HepG2 (cell line): ENCODE results near the gene ABCA2. TPM values are rescaled to one million over a fixed set of nuclear protein-coding genes. Genes with fewer than 3 reads are reported as not detected.

ENCODE experiments used
- ARHGAP35 ChIP-seq: sonication (generic); formaldehyde crosslinking; IDR thresholded peaks from 2 replicates; pipeline ENCODE4 v1.9.0; 2022; ENCODE audit warnings: mild to moderate bottlenecking, inconsistent platforms, moderate library complexity, missing genetic modification reagents, borderline replicate concordance
- BORCS8-MEF2B ChIP-seq: sonication (generic); formaldehyde crosslinking; IDR thresholded peaks from 2 replicates; pipeline ENCODE4 v1.8.0; 2022; ENCODE audit warnings: mild to moderate bottlenecking, missing genetic modification reagents
- CERS6 ChIP-seq: sonication (generic); formaldehyde crosslinking; IDR thresholded peaks from 2 replicates; pipeline ENCODE4 v1.5.0; 2020; ENCODE audit warnings: missing genetic modification reagents
- DPF2 ChIP-seq: sonication (generic); formaldehyde crosslinking; IDR thresholded peaks from 2 replicates; pipeline ENCODE4 v1.4.0; 2020; ENCODE audit warnings: mild to moderate bottlenecking, low read depth, missing genetic modification reagents, borderline replicate concordance
- DRAP1 ChIP-seq: IDR thresholded peaks from 2 replicates; pipeline ENCODE4 v1.6.1; 2016; ENCODE audit warnings: missing genetic modification reagents, missing compliant biosample characterization
- EEA1 ChIP-seq: sonication (generic); formaldehyde crosslinking; IDR thresholded peaks from 2 replicates; pipeline ENCODE4 v1.5.1; 2020; ENCODE audit warnings: mild to moderate bottlenecking, missing genetic modification reagents, borderline replicate concordance
- ERF ChIP-seq: IDR thresholded peaks from 2 replicates; pipeline ENCODE4 v1.6.1; 2018; ENCODE audit warnings: missing biosample characterization, missing genetic modification reagents
- HIVEP1 ChIP-seq: sonication (generic); formaldehyde crosslinking; IDR thresholded peaks from 2 replicates; pipeline ENCODE4 v1.4.0; 2020; ENCODE audit warnings: mild to moderate bottlenecking, missing genetic modification reagents
- HOXA5 ChIP-seq: sonication (generic); formaldehyde crosslinking; IDR thresholded peaks from 2 replicates; pipeline ENCODE4 v1.4.0; 2020; ENCODE audit warnings: missing genetic modification reagents
- IRX3 ChIP-seq: sonication (generic); formaldehyde crosslinking; IDR thresholded peaks from 2 replicates; pipeline ENCODE4 v1.8.1; 2023; ENCODE audit warnings: mild to moderate bottlenecking, low read depth, missing genetic modification reagents, borderline replicate concordance
- JUNB ChIP-seq: sonication (generic); formaldehyde crosslinking; IDR thresholded peaks from 2 replicates; pipeline ENCODE4 v1.8.0; 2022; ENCODE audit warnings: missing genetic modification reagents, mild to moderate bottlenecking, borderline replicate concordance
- KDM3A ChIP-seq: IDR thresholded peaks from 2 replicates; pipeline ENCODE4 v1.6.1; 2018; ENCODE audit warnings: low read depth, missing compliant biosample characterization
- MYPOP ChIP-seq: sonication (generic); formaldehyde crosslinking; IDR thresholded peaks from 2 replicates; pipeline ENCODE4 v1.8.1; 2023; ENCODE audit warnings: mild to moderate bottlenecking, moderate library complexity, missing genetic modification reagents
- RXRA ChIP-seq: sonication (generic); formaldehyde crosslinking; IDR thresholded peaks from 2 replicates; pipeline ENCODE4 v1.5.1; 2020; ENCODE audit warnings: missing genetic modification reagents
- SAFB2 ChIP-seq: sonication (generic); formaldehyde crosslinking; IDR thresholded peaks from 2 replicates; pipeline ENCODE4 v1.5.1; 2020; ENCODE audit warnings: missing genetic modification reagents, low read depth, mild to moderate bottlenecking, borderline replicate concordance
- SMYD3 ChIP-seq: sonication (generic); formaldehyde crosslinking; IDR thresholded peaks from 2 replicates; pipeline ENCODE4 v1.8.1; 2023; ENCODE audit warnings: mild to moderate bottlenecking, missing genetic modification reagents
- SOX5 ChIP-seq: IDR thresholded peaks from 2 replicates; pipeline ENCODE4 v1.6.1; 2016; ENCODE audit warnings: borderline replicate concordance
- ZBTB33 ChIP-seq: sonication (generic); formaldehyde crosslinking; IDR thresholded peaks from 2 replicates; pipeline ENCODE4 v1.4.0; 2020; ENCODE audit warnings: missing genetic modification reagents
- ZNF17 ChIP-seq: sonication (generic); formaldehyde crosslinking; IDR thresholded peaks from 2 replicates; pipeline ENCODE4 v1.5.0; 2020; ENCODE audit warnings: mild to moderate bottlenecking, missing genetic modification reagents
- ZNF225 ChIP-seq: sonication (generic); formaldehyde crosslinking; IDR thresholded peaks from 2 replicates; pipeline ENCODE4 v1.4.0; 2020; ENCODE audit warnings: mild to moderate bottlenecking, missing genetic modification reagents
- ZNF615 ChIP-seq: sonication (generic); formaldehyde crosslinking; IDR thresholded peaks from 2 replicates; pipeline ENCODE4 v1.5.0; 2020; ENCODE audit warnings: mild to moderate bottlenecking, missing genetic modification reagents, borderline replicate concordance
- ZNF775 ChIP-seq: sonication (generic); formaldehyde crosslinking; IDR thresholded peaks from 2 replicates; pipeline ENCODE4 v1.4.0; 2020; ENCODE audit warnings: missing genetic modification reagents, mild to moderate bottlenecking, moderate library complexity, borderline replicate concordance
- ZNF777 ChIP-seq: sonication (generic); formaldehyde crosslinking; IDR thresholded peaks from 2 replicates; pipeline ENCODE4 v1.4.0; 2020; ENCODE audit warnings: missing genetic modification reagents
- ZNF784 ChIP-seq: sonication (generic); formaldehyde crosslinking; IDR thresholded peaks from 2 replicates; pipeline ENCODE4 v1.5.1; 2020; ENCODE audit warnings: missing genetic modification reagents, mild to moderate bottlenecking, borderline replicate concordance
- ZNF878 ChIP-seq: sonication (generic); formaldehyde crosslinking; IDR thresholded peaks from 2 replicates; pipeline ENCODE4 v1.8.1; 2023; ENCODE audit warnings: mild to moderate bottlenecking, missing genetic modification reagents, moderate library complexity
- polyA plus RNA-seq, 8 experiments: library from polyadenylated mRNA; depleted of rRNA in 3 of 8; stranded (reverse) in 7 of 8; unstranded in 1 of 8; fragments of >200 nt; fragmentation: Illumina TruSeq in 4 of 8; extraction: Trizol in 4 of 8; gene quantifications; 2 replicates each; pipeline versions ENCODE4 v1.2.1 to v1.2.3, GENCODE V29; 2011 to 2016; ENCODE audit warnings: low read depth in 4 of 8, missing spikeins in 1 of 8, mixed read lengths in 1 of 8; ENCODE audit not compliant: insufficient read depth in 1 of 8
- total RNA-seq, 5 experiments: library from RNA; depleted of rRNA; stranded (reverse); fragments of >200 nt; fragmentation: Illumina TruSeq; extraction: Trizol; gene quantifications; 2 replicates each; pipeline ENCODE4 v1.2.3, GENCODE V29; 2016; ENCODE audit warnings: low read depth in 1 of 5

The ABCA2 gene
- total and polyA plus RNA-seq, 2 of the 13 experiments (the other 11 are each of a cell fraction or from before 2014, with no cell fraction given), result 2.9 to 19.2 TPM

GRCh38 chr9:137046088-137046787 is 18.2 kb upstream of the ABCA2 start, which contains the start of gene NPDC1 (continued):
- TF ChIP-seq MYPOP (CRISPR knock-in tag) (peak; percentile 30; the same call in 1 of the 2 replicates), ZNF225 (CRISPR knock-in tag) (peak; percentile 89; the same call in 1 of the 2 replicates), ZNF17 (peak; percentile 63; the same call in 1 of the 2 replicates), SAFB2 (CRISPR knock-in tag) (peak; percentile 53; the same call in 1 of the 2 replicates), HOXA5 (CRISPR knock-in tag) (peak; percentile 93), ARHGAP35 (CRISPR knock-in tag) (peak; percentile 89), ERF (peak; percentile 92), ZBTB33 (CRISPR knock-in tag) (peak; percentile 74), DPF2 (CRISPR knock-in tag) (no peak), HIVEP1 (CRISPR knock-in tag) (peak; percentile 35), IRX3 (CRISPR knock-in tag) (peak; percentile 65; the same call in 1 of the 2 replicates), JUNB (CRISPR knock-in tag) (no peak), ZNF615 (CRISPR knock-in tag) (peak; percentile 73; the same call in 1 of the 2 replicates), EEA1 (CRISPR knock-in tag) (peak; percentile 60; the same call in 1 of the 2 replicates), SOX5 (CRISPR knock-in tag) (peak; percentile 29; the same call in 1 of the 2 replicates), RXRA (CRISPR knock-in tag) (peak; percentile 57), CERS6 (peak; percentile 88), SMYD3 (CRISPR knock-in tag) (0 out of 2 replicates have a peak, but pooled peaks have one; percentile 59), ZNF878 (CRISPR knock-in tag) (no peak), BORCS8-MEF2B (CRISPR knock-in tag) (peak; percentile 90), ZNF784 (CRISPR knock-in tag) (peak; percentile 21; the same call in 1 of the 2 replicates), ZNF777 (CRISPR knock-in tag) (peak; percentile 41; the same call in 1 of the 2 replicates), KDM3A (CRISPR knock-in tag) (peak; percentile 73; the same call in 1 of the 2 replicates), DRAP1 (CRISPR knock-in tag) (0 out of 2 replicates have a peak, but pooled peaks have one; percentile 23), ZNF775 (no peak)
